ENCODE data around the gene PRRT1B.

PRRT1B gene

DNA sequence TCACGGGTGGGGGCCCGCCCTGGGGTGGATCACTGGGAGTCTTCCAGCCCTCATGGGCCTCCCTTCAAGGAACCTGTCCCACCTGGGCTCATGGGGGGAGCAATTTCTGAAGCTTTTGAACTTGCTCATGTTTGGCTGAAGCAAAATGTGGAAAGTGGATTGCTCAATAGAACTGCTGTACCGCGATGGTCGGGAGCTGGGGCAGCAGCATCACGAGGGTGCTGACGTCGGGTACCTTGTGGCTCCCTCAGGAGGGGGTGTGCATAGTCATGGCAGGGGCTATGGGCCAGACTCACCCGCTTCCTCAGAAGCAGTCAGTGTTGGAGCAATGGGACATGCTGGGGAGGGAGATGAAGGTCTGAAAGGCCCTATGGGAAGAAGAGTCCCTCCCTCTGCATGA is 57.9 kb downstream of the PRRT1B start:
- peaks cover 35% of the 10 kb centered on the region for H3K36me3 Mint-ChIP-seq (ENCODE audit: low read depth)
- H3K4me1 Mint-ChIP-seq (ENCODE audit: low read depth) = no peaks in the 10 kb centered on the region
- H3K27ac Mint-ChIP-seq = no peak overlapping the region
- H3K4me3 Mint-ChIP-seq = no peak overlapping the region
- H3K9me3 Mint-ChIP-seq = no peaks in the 10 kb centered on the region
- no peaks in the 10 kb centered on the region for H3K27me3 Mint-ChIP-seq (ENCODE audit: low read depth)

DNA sequence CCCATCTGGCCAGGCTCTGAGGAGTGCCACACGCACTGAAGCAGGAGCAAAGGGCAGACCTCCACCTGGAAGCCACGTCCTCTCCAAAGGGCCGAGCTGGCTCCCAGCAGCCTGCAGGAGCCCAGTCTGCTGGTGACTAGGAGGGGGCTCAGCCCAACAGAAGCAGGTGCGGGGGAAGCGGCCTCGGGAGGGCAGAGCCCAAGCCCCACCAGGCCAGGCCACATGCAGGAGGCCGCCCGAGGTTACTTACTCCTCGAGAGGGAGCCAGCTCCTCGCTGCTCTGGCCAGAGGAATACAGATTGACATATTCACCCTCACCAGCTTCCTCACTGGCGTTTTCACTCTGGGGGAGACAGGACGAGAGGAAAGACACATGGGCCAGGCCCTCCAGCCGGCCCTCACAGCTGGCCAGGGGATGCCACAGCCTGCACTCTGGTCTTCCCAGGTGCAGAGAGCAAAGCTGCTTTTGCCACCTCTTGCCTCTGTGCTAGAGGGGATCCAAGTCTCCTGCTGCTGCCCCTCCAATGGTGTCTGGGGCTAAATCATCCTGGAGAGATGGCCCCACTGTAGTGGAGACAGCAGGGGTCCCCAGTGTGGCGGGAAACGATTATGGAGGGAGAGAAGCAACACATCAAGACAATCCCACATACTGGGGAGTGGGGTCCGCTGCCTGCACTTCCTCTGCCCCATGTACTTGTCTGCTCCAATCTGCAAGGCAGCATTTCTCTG is 58.6 kb downstream of the PRRT1B start:
- Mint-ChIP-seq H3K4me3 (no peak overlapping the region), H3K27ac (no peak overlapping the region), H3K4me1 (ENCODE audit: low read depth) (no peaks in the 10 kb centered on the region), H3K36me3 (ENCODE audit: low read depth) (peaks cover 37% of the 10 kb centered on the region), H3K9me3 (no peaks in the 10 kb centered on the region), H3K27me3 (ENCODE audit: low read depth) (no peaks in the 10 kb centered on the region)

DNA sequence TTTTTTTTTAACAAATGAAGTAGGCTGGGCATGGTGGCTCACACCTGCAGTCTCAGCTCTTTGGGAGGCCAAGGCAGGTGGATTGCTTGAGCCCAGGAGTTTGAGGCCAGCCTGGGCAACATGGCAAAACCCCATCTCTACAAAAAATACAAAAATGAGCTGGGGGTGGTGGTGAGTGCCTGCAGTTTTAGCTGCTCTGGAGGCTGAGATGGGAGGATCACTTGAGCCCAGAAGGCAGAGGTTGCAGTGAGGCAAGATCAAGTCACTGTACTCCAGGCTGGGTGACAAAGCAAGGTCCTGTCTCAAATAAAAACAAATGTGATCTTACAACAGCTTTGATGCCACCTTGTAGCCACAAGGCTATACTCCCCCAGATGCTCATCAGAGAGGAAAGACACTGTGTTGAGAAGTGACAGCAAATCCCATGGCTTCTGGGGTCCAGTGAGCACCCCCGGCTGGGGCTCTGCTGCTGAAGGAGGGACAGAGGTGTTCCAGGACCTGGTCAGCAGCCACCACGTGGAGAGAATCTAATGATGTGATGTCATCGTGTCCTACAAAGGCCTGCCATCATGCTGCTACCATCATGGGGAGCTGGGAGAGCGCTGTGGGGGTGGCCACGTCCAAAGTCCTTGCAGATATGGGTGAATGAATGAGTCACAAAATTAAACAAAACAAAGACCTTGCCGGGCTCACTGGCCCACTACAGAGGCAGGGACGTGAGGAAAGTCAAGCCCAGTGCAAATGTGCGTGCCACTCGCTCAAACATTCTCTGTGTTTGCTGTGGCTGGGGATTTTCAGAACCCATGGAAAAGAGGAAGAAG is 60.7 kb downstream of the PRRT1B start:
- Mint-ChIP-seq H3K36me3 (ENCODE audit: low read depth) (peaks cover 38% of the 10 kb centered on the region), H3K4me3 (no peak overlapping the region), H3K27me3 (ENCODE audit: low read depth) (no peaks in the 10 kb centered on the region), H3K27ac (no peak overlapping the region), H3K4me1 (ENCODE audit: low read depth) (no peaks in the 10 kb centered on the region), H3K9me3 (no peaks in the 10 kb centered on the region)

DNA sequence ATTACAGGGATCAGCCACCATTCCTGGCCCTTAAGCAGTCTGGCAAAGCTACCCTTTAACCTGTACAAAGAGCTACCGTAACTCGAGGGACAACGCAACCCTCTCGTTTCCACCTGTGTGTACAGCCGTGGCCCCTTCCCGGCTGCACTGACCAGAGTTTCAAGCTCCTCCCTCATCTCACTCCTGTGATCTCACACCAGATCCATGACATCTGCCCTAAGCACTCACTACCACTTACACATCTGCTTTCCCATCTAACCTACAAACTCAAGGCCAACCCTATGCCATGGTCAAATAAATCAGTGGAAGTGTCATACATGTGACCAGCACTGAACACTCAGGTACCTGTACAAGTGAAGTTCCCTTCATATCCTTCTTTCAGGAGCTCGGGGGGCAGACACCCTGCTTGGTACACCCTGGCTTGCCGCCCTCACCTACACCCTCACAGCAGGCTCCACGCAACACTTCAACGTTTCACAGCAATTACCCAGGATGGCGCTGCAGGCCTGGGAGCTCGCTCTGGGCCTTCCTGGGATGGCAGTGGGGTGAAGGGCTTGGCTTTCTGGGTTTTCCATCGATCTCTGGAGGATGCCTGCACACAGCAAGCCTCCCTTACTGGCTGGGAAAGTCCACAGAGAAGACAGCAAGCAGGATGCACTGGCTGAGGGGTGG is 61.7 kb downstream of the PRRT1B start:
- H3K9me3 Mint-ChIP-seq = no peaks in the 10 kb centered on the region
- no peak overlapping the region for H3K27ac Mint-ChIP-seq
- no peak overlapping the region for H3K4me3 Mint-ChIP-seq
- H3K36me3 Mint-ChIP-seq (ENCODE audit: low read depth) = peaks cover 36% of the 10 kb centered on the region
- peaks cover 4% of the 10 kb centered on the region for H3K4me1 Mint-ChIP-seq (ENCODE audit: low read depth)
- no peaks in the 10 kb centered on the region for H3K27me3 Mint-ChIP-seq (ENCODE audit: low read depth)

DNA sequence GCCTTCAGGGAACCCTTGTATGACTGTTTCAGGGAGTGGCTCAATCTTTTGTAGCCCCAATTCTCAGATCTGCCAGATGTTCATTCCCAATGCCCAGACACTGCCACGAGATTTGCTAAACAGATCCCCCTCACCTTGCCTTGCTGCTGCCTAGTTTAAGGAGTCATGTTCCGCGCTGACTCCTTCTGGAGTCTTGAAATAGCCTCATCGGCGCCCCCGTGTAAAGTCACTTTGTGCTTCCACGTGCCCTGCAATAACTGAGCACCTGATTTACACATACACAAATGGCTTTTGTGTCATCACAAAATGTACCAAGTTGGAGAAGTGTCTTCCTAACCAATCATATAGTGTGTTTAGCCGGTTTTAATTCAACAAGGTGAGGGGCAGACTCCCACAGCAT is 62.3 kb downstream of the PRRT1B start:
- Mint-ChIP-seq H3K27ac (peak overlapping the region; percentile 57), H3K27me3 (ENCODE audit: low read depth) (no peaks in the 10 kb centered on the region), H3K4me1 (ENCODE audit: low read depth) (peaks cover 4% of the 10 kb centered on the region), H3K4me3 (no peak overlapping the region), H3K36me3 (ENCODE audit: low read depth) (peaks cover 33% of the 10 kb centered on the region), H3K9me3 (no peaks in the 10 kb centered on the region)

DNA sequence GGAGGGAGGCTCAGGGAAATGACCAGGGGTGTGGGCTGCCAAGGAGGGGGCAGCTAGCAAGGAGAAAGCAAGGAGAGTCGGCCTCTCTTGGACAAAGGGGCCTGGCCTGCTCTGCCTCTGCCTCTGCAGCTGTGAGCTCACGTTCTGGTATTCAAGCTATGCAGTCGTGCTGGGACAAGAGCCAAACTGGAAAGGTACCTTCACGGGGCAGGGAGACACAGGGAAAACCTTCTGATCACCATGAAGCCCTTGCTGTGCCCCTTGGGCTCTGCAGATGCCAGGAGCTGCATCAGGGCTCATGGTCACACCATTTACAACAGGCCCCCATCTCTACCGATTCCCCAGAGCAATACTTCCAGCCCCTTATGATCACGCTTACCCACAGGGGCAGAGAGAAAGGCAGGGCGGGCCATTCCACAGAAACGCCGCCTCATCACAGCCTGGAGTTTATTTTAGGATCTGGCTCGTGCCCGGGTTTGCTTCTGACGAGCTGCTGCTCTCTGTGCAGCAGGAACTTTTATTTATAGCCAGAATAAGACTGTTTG is 63.2 kb downstream of the PRRT1B start:
- Mint-ChIP-seq H3K36me3 (ENCODE audit: low read depth) (peaks cover 36% of the 10 kb centered on the region), H3K9me3 (no peaks in the 10 kb centered on the region), H3K27ac (no peak overlapping the region), H3K4me3 (no peak overlapping the region), H3K4me1 (ENCODE audit: low read depth) (peaks cover 4% of the 10 kb centered on the region), H3K27me3 (ENCODE audit: low read depth) (no peaks in the 10 kb centered on the region)
